H9 (cell line): Measurements from ENCODE around the gene WDR7. TPM values are rescaled to one million over a fixed set of nuclear protein-coding genes. Genes with fewer than 3 reads are reported as not detected.

ENCODE experiments used
- DNase-seq: peaks from one replicate; pipeline ENCODE4 v3.0.0-alpha.2; 2017
- H2AFZ ChIP-seq: one replicate; pipeline ENCODE4 v1.6.1; 2013; ENCODE audit warnings: mild to moderate bottlenecking, low read length, control low read depth, moderate library complexity
- H2AK5ac ChIP-seq: 2 replicates; pipeline ENCODE4 v1.6.1; 2013; ENCODE audit warnings: low read length, control low read depth, mixed read lengths; ENCODE audit not compliant: insufficient read length
- H2BK120ac ChIP-seq: one replicate; pipeline ENCODE4 v1.6.1; 2013; ENCODE audit warnings: low read depth, mild to moderate bottlenecking, low read length, control low read depth, inconsistent platforms; ENCODE audit not compliant: poor library complexity, severe bottlenecking
- H2BK12ac ChIP-seq: 2 replicates; pipeline ENCODE4 v1.6.1; 2013; ENCODE audit warnings: low read length, control low read depth, mixed read lengths, low read depth; ENCODE audit not compliant: insufficient read length
- H2BK15ac ChIP-seq: 2 replicates; pipeline ENCODE4 v1.6.1; 2013; ENCODE audit warnings: low read depth, low read length, control low read depth
- H2BK20ac ChIP-seq: one replicate; pipeline ENCODE4 v1.6.1; 2013; ENCODE audit warnings: low read depth, mild to moderate bottlenecking, low read length, control low read depth, inconsistent platforms; ENCODE audit not compliant: poor library complexity, severe bottlenecking
- H2BK5ac ChIP-seq: 2 replicates; pipeline ENCODE4 v1.6.1; 2013; ENCODE audit warnings: low read length, control low read depth, mixed read lengths; ENCODE audit not compliant: insufficient read length
- H3K14ac ChIP-seq: 2 replicates; pipeline ENCODE4 v1.6.1; 2013; ENCODE audit warnings: low read length, control low read depth; ENCODE audit not compliant: insufficient read depth
- H3K18ac ChIP-seq: 2 replicates; pipeline ENCODE4 v1.6.1; 2013; ENCODE audit warnings: low read depth, mild to moderate bottlenecking, mixed read lengths, low read length, control low read depth; ENCODE audit not compliant: insufficient read length
- H3K23ac ChIP-seq: 2 replicates; pipeline ENCODE4 v1.6.1; 2013; ENCODE audit warnings: low read length, control low read depth, mixed read lengths, low read depth; ENCODE audit not compliant: insufficient read length
- H3K23me2 ChIP-seq: 2 replicates; pipeline ENCODE4 v1.6.1; 2013; ENCODE audit warnings: low read depth, mild to moderate bottlenecking, mixed read lengths, low read length, control low read depth; ENCODE audit not compliant: insufficient read length, poor library complexity, severe bottlenecking
- H3K27ac ChIP-seq: 2 replicates; pipeline ENCODE4 v1.5.1; 2013; ENCODE audit warnings: low read length, control low read depth, mixed read lengths, low read depth; ENCODE audit not compliant: insufficient read length
- H3K27me3 ChIP-seq: 2 replicates; pipeline ENCODE4 v1.6.1; 2013; ENCODE audit warnings: low read length, control low read depth, inconsistent platforms; ENCODE audit not compliant: insufficient read depth
- H3K4ac ChIP-seq: 2 replicates; pipeline ENCODE4 v1.6.1; 2013; ENCODE audit warnings: low read depth, mild to moderate bottlenecking, control low read depth, inconsistent platforms, low read length, moderate library complexity
- H3K4me1 ChIP-seq: 2 replicates; pipeline ENCODE4 v1.6.1; 2013; ENCODE audit warnings: low read length, control low read depth, inconsistent platforms; ENCODE audit not compliant: insufficient read depth
- H3K4me2 ChIP-seq: 2 replicates; pipeline ENCODE4 v1.6.1; 2013; ENCODE audit warnings: low read length, control low read depth, mixed read lengths; ENCODE audit not compliant: insufficient read length, insufficient read depth
- H3K56ac ChIP-seq: 2 replicates; pipeline ENCODE4 v1.6.1; 2013; ENCODE audit warnings: low read depth, mild to moderate bottlenecking, mixed read lengths, low read length, control low read depth; ENCODE audit not compliant: insufficient read length
- H3K79me1 ChIP-seq: 2 replicates; pipeline ENCODE4 v1.6.1; 2013; ENCODE audit warnings: low read depth, mild to moderate bottlenecking, moderate library complexity, low read length, control low read depth, inconsistent platforms; ENCODE audit not compliant: insufficient read depth, poor library complexity, severe bottlenecking
- H3K79me2 ChIP-seq: 2 replicates; pipeline ENCODE4 v1.6.1; 2013; ENCODE audit warnings: low read length, control low read depth, inconsistent platforms; ENCODE audit not compliant: insufficient read depth
- H3K9ac ChIP-seq: 2 replicates; pipeline ENCODE4 v1.6.1; 2013; ENCODE audit warnings: low read length, control low read depth, mixed read lengths; ENCODE audit not compliant: insufficient read length; ENCODE audit errors: extremely low read depth
- H3K9me3 ChIP-seq: one replicate; pipeline ENCODE4 v1.6.1; 2013; ENCODE audit warnings: low read depth, low read length, inconsistent platforms; ENCODE audit not compliant: control insufficient read depth
- H3T11ph ChIP-seq: one replicate; pipeline ENCODE4 v1.6.1; 2013; ENCODE audit warnings: mild to moderate bottlenecking, low read length, control low read depth, inconsistent platforms
- H4K20me1 ChIP-seq: one replicate; pipeline ENCODE4 v1.6.1; 2013; ENCODE audit not compliant: control insufficient read depth, insufficient read length, insufficient read depth
- H4K5ac ChIP-seq: 2 replicates; pipeline ENCODE4 v1.6.1; 2013; ENCODE audit warnings: low read depth, mild to moderate bottlenecking, mixed read lengths, low read length, control low read depth; ENCODE audit not compliant: insufficient read length
- H4K8ac ChIP-seq: replicated peaks from 2 replicates; pipeline ENCODE4 v1.6.1; 2013; ENCODE audit warnings: low read length, control low read depth, mixed read lengths, low read depth; ENCODE audit not compliant: insufficient read length
- H4K91ac ChIP-seq: 2 replicates; pipeline ENCODE4 v1.6.1; 2013; ENCODE audit warnings: low read depth, mild to moderate bottlenecking, moderate library complexity, mixed read lengths, low read length, control low read depth; ENCODE audit not compliant: insufficient read length
- H3K27ac Mint-ChIP-seq, 3 experiments: 2 replicates in 2 of 3; 3 replicates in 1 of 3; pipeline ENCODE4 v1.8.0; 2020 to 2021; ENCODE audit warnings: mixed read lengths in 3 of 3, mild to moderate bottlenecking in 1 of 3, moderate library complexity in 1 of 3
- H3K27me3 Mint-ChIP-seq: 2 replicates; pipeline ENCODE4 v1.8.0; 2021; ENCODE audit warnings: low read depth, mild to moderate bottlenecking, moderate library complexity, mixed read lengths
- H3K36me3 Mint-ChIP-seq, 3 experiments: 2 replicates in 2 of 3; 3 replicates in 1 of 3; pipeline ENCODE4 v1.8.0; 2020 to 2021; ENCODE audit warnings: low read depth in 3 of 3, mixed read lengths in 3 of 3; ENCODE audit not compliant: insufficient read depth in 1 of 3
- H3K4me1 Mint-ChIP-seq, 2 experiments: 2 replicates each; pipeline ENCODE4 v1.8.0; 2020; ENCODE audit warnings: mixed read lengths in 2 of 2
- H3K4me3 Mint-ChIP-seq, 2 experiments: 2 replicates in 1 of 2; 3 replicates in 1 of 2; pipeline ENCODE4 v1.8.0; 2020 to 2021; ENCODE audit warnings: mild to moderate bottlenecking in 2 of 2, mixed read lengths in 2 of 2, moderate library complexity in 1 of 2
- H3K9me3 Mint-ChIP-seq, 2 experiments: 2 replicates in 1 of 2; 3 replicates in 1 of 2; pipeline ENCODE4 v1.8.0; 2020; ENCODE audit warnings: mild to moderate bottlenecking in 2 of 2, mixed read lengths in 2 of 2, moderate library complexity in 1 of 2
- WGBS: extraction: QIAGEN DNeasy Blood & Tissue Kit; methylation state at CpG from one replicate; pipeline ENCODE4 v1.1.7; 2013; ENCODE audit warnings: missing lambda C conversion rate, low lambda C conversion rate, mixed read lengths; ENCODE audit not compliant: insufficient read length; ENCODE audit errors: extremely low coverage; 5-methylcytosine and 5-hydroxymethylcytosine counted together
- total RNA-seq: library from RNA; stranded (reverse); gene quantifications from 2 replicates; pipeline ENCODE4 v1.2.1, GENCODE V29; 2021
- TF ChIP-seq, protein P1 (sequence below): fragments of 200-600 bp; sonication (generic); conservative IDR thresholded peaks from 3 replicates; pipeline ENCODE4 v1.8.0; 2021; ENCODE audit warnings: antibody characterized with exemption, mild to moderate bottlenecking

Gene WDR7
- total RNA-seq, 1 experiment from 2014 or later: 14.8 TPM

DNA sequence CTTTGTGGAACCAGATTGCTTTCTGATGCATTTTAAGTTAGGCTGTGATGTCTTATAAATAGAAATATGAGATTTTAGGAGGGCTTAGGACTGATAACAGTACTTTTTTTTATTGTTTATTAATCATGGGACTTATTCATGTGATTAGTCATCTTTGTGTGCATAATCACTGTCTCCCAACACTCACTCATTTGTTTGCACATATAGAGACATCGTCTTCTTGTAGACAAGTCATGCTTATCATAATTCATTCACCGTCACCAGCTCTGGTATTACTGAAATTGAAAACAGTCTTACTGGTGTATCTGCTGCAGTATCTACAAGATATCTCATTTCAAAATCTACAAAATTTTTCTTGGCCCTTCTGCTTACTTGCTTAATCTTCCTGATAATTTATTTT lies 45.8 kb downstream of the WDR7 start:
- Histone ChIP-seq H3K4ac (no peak overlapping the region), H2BK5ac (no peak overlapping the region), H3K27ac (no peak overlapping the region), H3K4me2 (no peak overlapping the region), H2BK120ac (no peak overlapping the region), H3T11ph (no peak overlapping the region), H2AK5ac (no peak overlapping the region), H3K56ac (no peak overlapping the region), H4K8ac (no peak overlapping the region), H2BK12ac (no peak overlapping the region), H3K4me1 (no peaks in the 10 kb centered on the region), H3K18ac (no peak overlapping the region), H4K91ac (no peak overlapping the region), H4K20me1 (no peaks in the 10 kb centered on the region), H2BK15ac (no peak overlapping the region), H3K23ac (no peak overlapping the region), H3K79me2 (no peaks in the 10 kb centered on the region), H3K79me1 (no peaks in the 10 kb centered on the region), H3K14ac (no peak overlapping the region), H3K9ac (no peak overlapping the region), H3K27me3 (no peaks in the 10 kb centered on the region), H3K9me3 (no peaks in the 10 kb centered on the region), H2AFZ (no peak overlapping the region), H3K23me2 (no peaks in the 10 kb centered on the region), H2BK20ac (no peak overlapping the region), H4K5ac (no peak overlapping the region)
- H3K36me3 Mint-ChIP-seq: no peaks in the 10 kb centered on the region
- TF ChIP-seq, protein P1, sequence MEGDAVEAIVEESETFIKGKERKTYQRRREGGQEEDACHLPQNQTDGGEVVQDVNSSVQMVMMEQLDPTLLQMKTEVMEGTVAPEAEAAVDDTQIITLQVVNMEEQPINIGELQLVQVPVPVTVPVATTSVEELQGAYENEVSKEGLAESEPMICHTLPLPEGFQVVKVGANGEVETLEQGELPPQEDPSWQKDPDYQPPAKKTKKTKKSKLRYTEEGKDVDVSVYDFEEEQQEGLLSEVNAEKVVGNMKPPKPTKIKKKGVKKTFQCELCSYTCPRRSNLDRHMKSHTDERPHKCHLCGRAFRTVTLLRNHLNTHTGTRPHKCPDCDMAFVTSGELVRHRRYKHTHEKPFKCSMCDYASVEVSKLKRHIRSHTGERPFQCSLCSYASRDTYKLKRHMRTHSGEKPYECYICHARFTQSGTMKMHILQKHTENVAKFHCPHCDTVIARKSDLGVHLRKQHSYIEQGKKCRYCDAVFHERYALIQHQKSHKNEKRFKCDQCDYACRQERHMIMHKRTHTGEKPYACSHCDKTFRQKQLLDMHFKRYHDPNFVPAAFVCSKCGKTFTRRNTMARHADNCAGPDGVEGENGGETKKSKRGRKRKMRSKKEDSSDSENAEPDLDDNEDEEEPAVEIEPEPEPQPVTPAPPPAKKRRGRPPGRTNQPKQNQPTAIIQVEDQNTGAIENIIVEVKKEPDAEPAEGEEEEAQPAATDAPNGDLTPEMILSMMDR: no peak
- H3K9me3 Mint-ChIP-seq: no peaks in the 10 kb centered on the region
- no CpG with 5 or more reads among the region's 2 CpGs for WGBS
- DNase-seq: no peak
- H3K4me3 Mint-ChIP-seq: no peak overlapping the region
- no peaks in the 10 kb centered on the region for H3K4me1 Mint-ChIP-seq
- H3K27me3 Mint-ChIP-seq: no peaks in the 10 kb centered on the region
- no peak overlapping the region for H3K27ac Mint-ChIP-seq
